ENCODE measurements around the gene CD8B2.

- TF ChIP-seq ZNF138 (CRISPR knock-in tag; IDR thresholded peaks at IDR 0.05; ENCODE audit: low read depth) (no peak), ZNF629 (CRISPR knock-in tag; conservative IDR thresholded peaks at IDR 0.05) (no peak), PAXIP1 (CRISPR knock-in tag; conservative IDR thresholded peaks at IDR 0.05) (no peak), FOXK2 (IDR thresholded peaks at IDR 0.05) (no peak), ZNF841 (CRISPR knock-in tag; IDR thresholded peaks at IDR 0.05; ENCODE audit: borderline replicate concordance) (no peak), ARNTL (CRISPR knock-in tag; IDR thresholded peaks at IDR 0.05) (no peak), EZH2 (conservative IDR thresholded peaks at IDR 0.05; ENCODE audit: low read depth, low read length) (no peak), XRCC5 (optimal IDR thresholded peaks at IDR 0.05; ENCODE audit: low read length) (no peak)
Measured at GRCh38 chr2:106536490-106536889, 49.3 kb downstream of the CD8B2 start.
